ENCODE measurements around the gene COX19. TPM values are rescaled to one million over a fixed set of nuclear protein-coding genes. Genes with fewer than 3 reads are reported as not detected.
"Not testable (repeated sequence)": the region's sequence is repeated elsewhere in the genome, so short reads cannot be mapped to it uniquely, and the experiment has no call there.

COX19 gene
- polyA plus RNA-seq, 1 of the 3 experiments (the other 2 are of a cell fraction), result 7.6 TPM

GRCh38 chr7:924541-925231, 50.7 kb downstream of the COX19 start (continued):
- TF ChIP-seq PBX3 (IDR thresholded peaks at IDR 0.05) (no peak), RAD21 (IDR thresholded peaks at IDR 0.05; ENCODE audit: low read length) (no peak), GATA2 (CRISPR knock-in tag; IDR thresholded peaks at IDR 0.05) (no peak), CTCF (IDR thresholded peaks at IDR 0.05) (no peak), YY1 (IDR thresholded peaks at IDR 0.05; ENCODE audit: low read depth) (no peak)

GRCh38 chr7:924042-924441, 51.3 kb downstream of the COX19 start:
- DNase-seq; H3K4me1 ChIP-seq (ENCODE audit: control insufficient read depth in 1 of 2, insufficient read depth in 2 of 2, low read depth in 1 of 2, low read length in 1 of 2); H3K79me2 ChIP-seq (ENCODE audit: insufficient read depth); H2AFZ ChIP-seq (ENCODE audit: low read depth); H3K9ac ChIP-seq; H3K4me2 ChIP-seq; H3K27me3 ChIP-seq (ENCODE audit: insufficient read depth); H3K9me3 ChIP-seq; H3F3A ChIP-seq (replicated peaks; ENCODE audit: insufficient read depth); H3K4me3 ChIP-seq (ENCODE audit: low read depth in 2 of 2, low read length in 1 of 2); H4K20me1 ChIP-seq (ENCODE audit: insufficient read depth); H3K27ac ChIP-seq (ENCODE audit: low read depth in 2 of 2, low read length in 1 of 2); H3K9me2 ChIP-seq; POLR2A ChIA-PET; H3K36me3 ChIP-seq (replicated peaks in 1 of 2; ENCODE audit: control insufficient read depth in 1 of 2, insufficient read depth in 2 of 2, low read length in 1 of 2): not testable (repeated sequence)
- WGBS (ENCODE audit: low lambda C conversion rate), result 72% methylated on average over 19 of the region's 25 CpGs
- CTCF ChIA-PET, result interaction anchor here (4.0 kb wide), 1 partner anchor 15 kb away, joined by 28 read pairs; no protein-coding TSS in a partner anchor

GRCh38 chr7:923108-924041, 52.0 kb downstream of the COX19 start:
- Histone ChIP-seq H3F3A (replicated peaks; ENCODE audit: insufficient read depth) (no peaks in the 10 kb centered on the region), H3K27ac (ENCODE audit: low read depth in 2 of 2, low read length in 1 of 2) (no peak overlapping the region), H3K9me3 (no peaks in the 10 kb centered on the region), H3K36me3 (replicated peaks in 1 of 2; ENCODE audit: control insufficient read depth in 1 of 2, insufficient read depth in 2 of 2, low read length in 1 of 2) (no peaks in the 10 kb centered on the region), H3K4me1 (ENCODE audit: control insufficient read depth in 1 of 2, insufficient read depth in 2 of 2, low read depth in 1 of 2, low read length in 1 of 2) (peaks cover 0 to 5% of the 10 kb centered on the region in 2 experiments; a peak in 1 of 4 replicates), H2AFZ (ENCODE audit: low read depth) (no peak overlapping the region), H4K20me1 (ENCODE audit: insufficient read depth) (no peaks in the 10 kb centered on the region), H3K9me2 (no peaks in the 10 kb centered on the region), H3K9ac (no peak overlapping the region), H3K4me3 (ENCODE audit: low read depth in 2 of 2, low read length in 1 of 2) (no peak overlapping the region), H3K79me2 (ENCODE audit: insufficient read depth) (no peaks in the 10 kb centered on the region), H3K27me3 (ENCODE audit: insufficient read depth) (no peaks in the 10 kb centered on the region), H3K4me2 (no peak overlapping the region; the same call in 1 of the 2 replicates)
- CTCF ChIA-PET, result interaction anchor here (0.7 to 4.0 kb wide), 4 partner anchors 14 to 190 kb away, joined by 3 to 28 read pairs (median 4); partner anchors contain the start of gene ADAP1
- no peak for DNase-seq
- WGBS (ENCODE audit: low lambda C conversion rate), result 81% methylated on average over 30 of the region's 40 CpGs
- POLR2A ChIA-PET, result no interaction called here
- TF ChIP-seq RFX5 (IDR thresholded peaks at IDR 0.05; ENCODE audit: low read length), result no peak
- TF ChIP-seq SIN3A (IDR thresholded peaks at IDR 0.05; ENCODE audit: borderline replicate concordance, low read depth, low read length), result no peak
- no peak for TF ChIP-seq REST (IDR thresholded peaks at IDR 0.05; ENCODE audit: low read depth, low read length)
- no peak for TF ChIP-seq PBX3 (IDR thresholded peaks at IDR 0.05)
- no peak for TF ChIP-seq GABPA (IDR thresholded peaks at IDR 0.05; ENCODE audit: low read depth)
- TF ChIP-seq TEAD4 (IDR thresholded peaks at IDR 0.05; ENCODE audit: borderline replicate concordance, insufficient read depth), result no peak
- TF ChIP-seq ZBTB33 (IDR thresholded peaks at IDR 0.05; ENCODE audit: borderline replicate concordance, low read depth), result no peak
- no peak for TF ChIP-seq RCOR1 (IDR thresholded peaks at IDR 0.05; ENCODE audit: low read length)
